H9 (cell line): ENCODE measurements around the gene ARHGAP26. TPM values are rescaled to one million over a fixed set of nuclear protein-coding genes. Genes with fewer than 3 reads are reported as not detected.

Experiments
- DNase-seq: peaks from one replicate; pipeline ENCODE4 v3.0.0-alpha.2; 2017
- H2AFZ ChIP-seq: one replicate; pipeline ENCODE4 v1.6.1; 2013; ENCODE audit warnings: mild to moderate bottlenecking, low read length, control low read depth, moderate library complexity
- H2AK5ac ChIP-seq: 2 replicates; pipeline ENCODE4 v1.6.1; 2013; ENCODE audit warnings: low read length, control low read depth, mixed read lengths; ENCODE audit not compliant: insufficient read length
- H2BK120ac ChIP-seq: one replicate; pipeline ENCODE4 v1.6.1; 2013; ENCODE audit warnings: low read depth, mild to moderate bottlenecking, low read length, control low read depth, inconsistent platforms; ENCODE audit not compliant: poor library complexity, severe bottlenecking
- H2BK12ac ChIP-seq: 2 replicates; pipeline ENCODE4 v1.6.1; 2013; ENCODE audit warnings: low read length, control low read depth, mixed read lengths, low read depth; ENCODE audit not compliant: insufficient read length
- H2BK15ac ChIP-seq: 2 replicates; pipeline ENCODE4 v1.6.1; 2013; ENCODE audit warnings: low read depth, low read length, control low read depth
- H2BK20ac ChIP-seq: one replicate; pipeline ENCODE4 v1.6.1; 2013; ENCODE audit warnings: low read depth, mild to moderate bottlenecking, low read length, control low read depth, inconsistent platforms; ENCODE audit not compliant: poor library complexity, severe bottlenecking
- H2BK5ac ChIP-seq: 2 replicates; pipeline ENCODE4 v1.6.1; 2013; ENCODE audit warnings: low read length, control low read depth, mixed read lengths; ENCODE audit not compliant: insufficient read length
- H3K14ac ChIP-seq: 2 replicates; pipeline ENCODE4 v1.6.1; 2013; ENCODE audit warnings: low read length, control low read depth; ENCODE audit not compliant: insufficient read depth
- H3K18ac ChIP-seq: 2 replicates; pipeline ENCODE4 v1.6.1; 2013; ENCODE audit warnings: low read depth, mild to moderate bottlenecking, mixed read lengths, low read length, control low read depth; ENCODE audit not compliant: insufficient read length
- H3K23ac ChIP-seq: 2 replicates; pipeline ENCODE4 v1.6.1; 2013; ENCODE audit warnings: low read length, control low read depth, mixed read lengths, low read depth; ENCODE audit not compliant: insufficient read length
- H3K23me2 ChIP-seq: 2 replicates; pipeline ENCODE4 v1.6.1; 2013; ENCODE audit warnings: low read depth, mild to moderate bottlenecking, mixed read lengths, low read length, control low read depth; ENCODE audit not compliant: insufficient read length, poor library complexity, severe bottlenecking
- H3K27ac ChIP-seq: 2 replicates; pipeline ENCODE4 v1.5.1; 2013; ENCODE audit warnings: low read length, control low read depth, mixed read lengths, low read depth; ENCODE audit not compliant: insufficient read length
- H3K27me3 ChIP-seq: 2 replicates; pipeline ENCODE4 v1.6.1; 2013; ENCODE audit warnings: low read length, control low read depth, inconsistent platforms; ENCODE audit not compliant: insufficient read depth
- H3K4ac ChIP-seq: 2 replicates; pipeline ENCODE4 v1.6.1; 2013; ENCODE audit warnings: low read depth, mild to moderate bottlenecking, control low read depth, inconsistent platforms, low read length, moderate library complexity
- H3K4me1 ChIP-seq: 2 replicates; pipeline ENCODE4 v1.6.1; 2013; ENCODE audit warnings: low read length, control low read depth, inconsistent platforms; ENCODE audit not compliant: insufficient read depth
- H3K4me2 ChIP-seq: 2 replicates; pipeline ENCODE4 v1.6.1; 2013; ENCODE audit warnings: low read length, control low read depth, mixed read lengths; ENCODE audit not compliant: insufficient read length, insufficient read depth
- H3K56ac ChIP-seq: 2 replicates; pipeline ENCODE4 v1.6.1; 2013; ENCODE audit warnings: low read depth, mild to moderate bottlenecking, mixed read lengths, low read length, control low read depth; ENCODE audit not compliant: insufficient read length
- H3K79me1 ChIP-seq: 2 replicates; pipeline ENCODE4 v1.6.1; 2013; ENCODE audit warnings: low read depth, mild to moderate bottlenecking, moderate library complexity, low read length, control low read depth, inconsistent platforms; ENCODE audit not compliant: insufficient read depth, poor library complexity, severe bottlenecking
- H3K79me2 ChIP-seq: 2 replicates; pipeline ENCODE4 v1.6.1; 2013; ENCODE audit warnings: low read length, control low read depth, inconsistent platforms; ENCODE audit not compliant: insufficient read depth
- H3K9ac ChIP-seq: 2 replicates; pipeline ENCODE4 v1.6.1; 2013; ENCODE audit warnings: low read length, control low read depth, mixed read lengths; ENCODE audit not compliant: insufficient read length; ENCODE audit errors: extremely low read depth
- H3K9me3 ChIP-seq: one replicate; pipeline ENCODE4 v1.6.1; 2013; ENCODE audit warnings: low read depth, low read length, inconsistent platforms; ENCODE audit not compliant: control insufficient read depth
- H3T11ph ChIP-seq: one replicate; pipeline ENCODE4 v1.6.1; 2013; ENCODE audit warnings: mild to moderate bottlenecking, low read length, control low read depth, inconsistent platforms
- H4K20me1 ChIP-seq: one replicate; pipeline ENCODE4 v1.6.1; 2013; ENCODE audit not compliant: control insufficient read depth, insufficient read length, insufficient read depth
- H4K5ac ChIP-seq: 2 replicates; pipeline ENCODE4 v1.6.1; 2013; ENCODE audit warnings: low read depth, mild to moderate bottlenecking, mixed read lengths, low read length, control low read depth; ENCODE audit not compliant: insufficient read length
- H4K8ac ChIP-seq: replicated peaks from 2 replicates; pipeline ENCODE4 v1.6.1; 2013; ENCODE audit warnings: low read length, control low read depth, mixed read lengths, low read depth; ENCODE audit not compliant: insufficient read length
- H4K91ac ChIP-seq: 2 replicates; pipeline ENCODE4 v1.6.1; 2013; ENCODE audit warnings: low read depth, mild to moderate bottlenecking, moderate library complexity, mixed read lengths, low read length, control low read depth; ENCODE audit not compliant: insufficient read length
- H3K27ac Mint-ChIP-seq, 3 experiments: 2 replicates in 2 of 3; 3 replicates in 1 of 3; pipeline ENCODE4 v1.8.0; 2020 to 2021; ENCODE audit warnings: mixed read lengths in 3 of 3, mild to moderate bottlenecking in 1 of 3, moderate library complexity in 1 of 3
- H3K27me3 Mint-ChIP-seq: 2 replicates; pipeline ENCODE4 v1.8.0; 2021; ENCODE audit warnings: low read depth, mild to moderate bottlenecking, moderate library complexity, mixed read lengths
- H3K36me3 Mint-ChIP-seq, 3 experiments: 2 replicates in 2 of 3; 3 replicates in 1 of 3; pipeline ENCODE4 v1.8.0; 2020 to 2021; ENCODE audit warnings: low read depth in 3 of 3, mixed read lengths in 3 of 3; ENCODE audit not compliant: insufficient read depth in 1 of 3
- H3K4me1 Mint-ChIP-seq, 2 experiments: 2 replicates each; pipeline ENCODE4 v1.8.0; 2020; ENCODE audit warnings: mixed read lengths in 2 of 2
- H3K4me3 Mint-ChIP-seq, 2 experiments: 2 replicates in 1 of 2; 3 replicates in 1 of 2; pipeline ENCODE4 v1.8.0; 2020 to 2021; ENCODE audit warnings: mild to moderate bottlenecking in 2 of 2, mixed read lengths in 2 of 2, moderate library complexity in 1 of 2
- H3K9me3 Mint-ChIP-seq, 2 experiments: 2 replicates in 1 of 2; 3 replicates in 1 of 2; pipeline ENCODE4 v1.8.0; 2020; ENCODE audit warnings: mild to moderate bottlenecking in 2 of 2, mixed read lengths in 2 of 2, moderate library complexity in 1 of 2
- WGBS: extraction: QIAGEN DNeasy Blood & Tissue Kit; methylation state at CpG from one replicate; pipeline ENCODE4 v1.1.7; 2013; ENCODE audit warnings: missing lambda C conversion rate, low lambda C conversion rate, mixed read lengths; ENCODE audit not compliant: insufficient read length; ENCODE audit errors: extremely low coverage; 5-methylcytosine and 5-hydroxymethylcytosine counted together
- total RNA-seq: library from RNA; stranded (reverse); gene quantifications from 2 replicates; pipeline ENCODE4 v1.2.1, GENCODE V29; 2021
- TF ChIP-seq, protein P1 (sequence below): fragments of 200-600 bp; sonication (generic); conservative IDR thresholded peaks from 3 replicates; pipeline ENCODE4 v1.8.0; 2021; ENCODE audit warnings: antibody characterized with exemption, mild to moderate bottlenecking

The ARHGAP26 gene
- total RNA-seq, 1 experiment from 2014 or later, result 13.8 TPM

DNA sequence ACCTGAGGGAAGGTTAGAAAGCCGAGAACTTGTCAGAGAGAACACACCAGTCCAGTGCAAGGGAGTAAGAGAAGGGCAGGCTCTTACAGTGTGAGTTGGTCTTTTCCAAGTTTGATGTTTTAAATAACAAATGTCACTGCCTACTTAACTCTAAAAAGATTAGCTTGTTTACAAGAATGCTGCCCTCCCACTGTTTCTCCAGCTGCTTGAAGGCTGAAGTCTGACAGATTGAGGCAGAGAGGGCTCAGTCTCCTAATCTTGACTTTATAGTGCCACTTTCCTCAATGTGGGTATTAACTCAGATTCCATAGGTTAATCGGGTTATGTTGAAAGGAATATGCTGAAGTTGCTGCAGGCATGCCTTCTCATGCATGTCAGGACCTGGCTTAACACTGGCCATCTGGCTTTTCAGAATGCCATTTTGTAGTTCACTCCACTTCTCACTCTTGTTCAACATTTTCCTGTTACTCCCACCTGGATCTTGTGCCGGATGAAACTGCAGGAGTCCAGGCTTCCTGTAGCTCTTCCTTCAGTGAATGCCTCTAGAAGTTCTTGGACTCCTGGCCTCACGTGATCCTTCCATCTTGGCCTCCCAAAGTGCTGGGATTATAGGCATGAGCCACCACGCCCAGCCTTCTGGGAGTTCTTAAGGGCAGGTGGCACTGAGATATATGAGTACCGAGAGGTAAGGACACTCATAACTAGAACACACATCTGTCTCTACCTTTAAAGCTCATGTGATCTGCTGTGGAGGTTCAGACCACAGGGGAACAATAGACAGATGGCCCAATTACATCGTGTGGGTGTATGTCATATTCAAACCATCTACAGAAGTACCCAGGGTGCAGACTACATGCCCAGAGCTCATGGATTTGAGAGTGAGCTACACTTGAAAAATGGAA, 249.7 kb downstream of the ARHGAP26 start:
- no peak overlapping the region for H3K14ac ChIP-seq
- H3K18ac ChIP-seq, result no peak overlapping the region
- H3K9me3 Mint-ChIP-seq, result peaks cover 7 to 9% of the 10 kb centered on the region in 2 experiments; a peak in 3 of 5 replicates
- peaks cover 4% of the 10 kb centered on the region for H3K4me1 ChIP-seq
- H2BK15ac ChIP-seq, result no peak overlapping the region
- no peak overlapping the region for H2AFZ ChIP-seq
- H4K20me1 ChIP-seq, result no peaks in the 10 kb centered on the region
- H3K56ac ChIP-seq, result no peak overlapping the region
- H2BK20ac ChIP-seq, result no peak overlapping the region
- H2BK5ac ChIP-seq, result no peak overlapping the region
- no peaks in the 10 kb centered on the region for H3K79me1 ChIP-seq
- H3K23ac ChIP-seq, result no peak overlapping the region
- H3K4me2 ChIP-seq, result no peak overlapping the region
- peak overlapping the region; percentile 41 to 92 (median 51); a peak in 2 of 7 replicates for H3K27ac Mint-ChIP-seq
- no peak for DNase-seq
- no CpG with 5 or more reads among the region's 7 CpGs for WGBS
- no peaks in the 10 kb centered on the region for H3K27me3 Mint-ChIP-seq
- H3K79me2 ChIP-seq, result no peaks in the 10 kb centered on the region
- no peak overlapping the region for H3K27ac ChIP-seq
- no peak overlapping the region for H4K8ac ChIP-seq
- H4K91ac ChIP-seq, result no peak overlapping the region
- H3K9ac ChIP-seq, result no peak overlapping the region
- H3K23me2 ChIP-seq, result no peaks in the 10 kb centered on the region
- H3K4me3 Mint-ChIP-seq, result no peak overlapping the region
- H3K36me3 Mint-ChIP-seq, result peaks cover 2 to 20% (median 14%) of the 10 kb centered on the region in 3 experiments
- H2BK120ac ChIP-seq, result no peak overlapping the region
- H3K4ac ChIP-seq, result no peak overlapping the region
- no peak overlapping the region for H3T11ph ChIP-seq
- H2BK12ac ChIP-seq, result no peak overlapping the region
- H3K4me1 Mint-ChIP-seq, result peaks cover 49 to 62% of the 10 kb centered on the region in 2 experiments
- H2AK5ac ChIP-seq, result no peak overlapping the region
- TF ChIP-seq, protein P1, sequence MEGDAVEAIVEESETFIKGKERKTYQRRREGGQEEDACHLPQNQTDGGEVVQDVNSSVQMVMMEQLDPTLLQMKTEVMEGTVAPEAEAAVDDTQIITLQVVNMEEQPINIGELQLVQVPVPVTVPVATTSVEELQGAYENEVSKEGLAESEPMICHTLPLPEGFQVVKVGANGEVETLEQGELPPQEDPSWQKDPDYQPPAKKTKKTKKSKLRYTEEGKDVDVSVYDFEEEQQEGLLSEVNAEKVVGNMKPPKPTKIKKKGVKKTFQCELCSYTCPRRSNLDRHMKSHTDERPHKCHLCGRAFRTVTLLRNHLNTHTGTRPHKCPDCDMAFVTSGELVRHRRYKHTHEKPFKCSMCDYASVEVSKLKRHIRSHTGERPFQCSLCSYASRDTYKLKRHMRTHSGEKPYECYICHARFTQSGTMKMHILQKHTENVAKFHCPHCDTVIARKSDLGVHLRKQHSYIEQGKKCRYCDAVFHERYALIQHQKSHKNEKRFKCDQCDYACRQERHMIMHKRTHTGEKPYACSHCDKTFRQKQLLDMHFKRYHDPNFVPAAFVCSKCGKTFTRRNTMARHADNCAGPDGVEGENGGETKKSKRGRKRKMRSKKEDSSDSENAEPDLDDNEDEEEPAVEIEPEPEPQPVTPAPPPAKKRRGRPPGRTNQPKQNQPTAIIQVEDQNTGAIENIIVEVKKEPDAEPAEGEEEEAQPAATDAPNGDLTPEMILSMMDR, result no peak
- H3K9me3 ChIP-seq, result no peaks in the 10 kb centered on the region
- no peaks in the 10 kb centered on the region for H3K27me3 ChIP-seq
- H4K5ac ChIP-seq, result no peak overlapping the region
